ENCODE measurements around the gene OTOP3.
"Not testable (repeated sequence)": the region's sequence is repeated elsewhere in the genome, so short reads cannot be mapped to it uniquely, and the experiment has no call there.

OTOP3 gene

DNA sequence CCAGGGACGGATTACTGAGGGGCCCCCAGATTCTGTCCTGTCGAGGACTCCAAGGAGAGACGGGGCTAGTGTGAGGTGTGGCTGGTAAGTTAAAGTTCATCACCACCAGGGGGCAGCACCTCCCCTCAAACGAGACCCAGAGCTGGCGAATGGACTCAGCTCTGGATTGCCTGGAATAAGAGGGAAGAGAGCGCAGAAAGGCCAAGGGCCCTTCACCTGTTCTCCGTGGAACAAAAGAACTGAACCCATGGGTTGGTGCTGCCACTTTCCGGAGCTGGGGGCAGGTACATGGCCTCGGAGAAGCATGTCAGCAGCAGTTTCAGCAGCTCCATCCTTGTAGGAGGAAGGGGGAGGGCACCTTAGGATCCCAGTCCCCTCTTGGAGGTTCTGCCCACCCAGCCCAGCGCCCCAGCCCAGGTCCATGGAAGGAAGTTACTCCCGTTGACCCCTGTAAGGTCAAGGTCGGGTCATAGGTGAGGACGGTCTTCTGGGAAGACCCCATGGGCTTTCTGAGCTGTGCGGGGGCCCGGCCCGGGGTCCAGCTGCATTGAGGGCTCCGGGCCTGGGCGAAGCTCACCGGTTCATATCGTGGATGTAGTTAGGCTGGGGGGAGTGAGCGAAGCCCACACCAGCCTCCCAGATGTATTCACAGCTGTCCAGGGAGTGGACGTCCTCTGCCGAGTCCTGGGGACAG is 26.1 kb downstream of the OTOP3 start:
- DNase-seq (ENCODE audit: low read depth in 2 of 2), result peak; percentile 57 to 86

DNA sequence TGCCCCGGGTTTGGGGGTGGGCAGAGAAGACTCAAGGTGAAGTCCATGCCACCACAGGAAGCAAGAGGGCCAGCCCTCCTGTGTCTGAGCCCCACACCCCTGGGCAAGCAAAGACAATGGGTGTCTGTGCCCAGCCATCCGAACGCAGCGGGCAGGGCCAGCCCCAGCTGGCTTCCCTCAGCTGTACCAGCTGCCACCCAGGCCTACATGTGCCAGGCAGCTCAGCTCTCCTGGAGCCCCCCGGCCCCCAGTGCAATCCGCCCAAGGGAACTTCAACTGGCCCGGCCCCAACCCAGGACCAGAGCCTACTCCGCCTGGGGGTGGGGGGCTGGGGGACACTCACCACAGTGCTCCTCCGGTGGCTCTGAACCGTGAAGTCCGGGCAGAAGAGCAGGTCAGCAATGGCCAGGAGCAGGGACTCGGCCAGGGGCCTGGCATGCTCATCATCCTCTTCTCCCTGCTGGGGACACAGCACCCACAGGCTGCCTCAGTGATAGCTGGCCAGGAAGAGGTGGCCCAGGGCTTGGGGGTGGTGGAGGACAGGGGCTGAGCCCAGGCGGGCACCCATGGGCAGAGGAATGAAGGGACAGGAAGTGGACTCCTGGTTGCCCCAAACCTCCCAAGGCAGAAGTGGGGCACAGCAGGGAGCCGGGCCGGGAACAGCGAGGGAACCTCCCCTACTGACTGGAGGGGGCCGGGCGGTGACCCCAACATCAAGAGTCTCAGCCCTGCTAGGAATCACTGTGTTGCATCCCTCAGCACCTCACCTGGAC is 27.1 kb downstream of the OTOP3 start:
- no peak for DNase-seq (ENCODE audit: low read depth in 2 of 2)

DNA sequence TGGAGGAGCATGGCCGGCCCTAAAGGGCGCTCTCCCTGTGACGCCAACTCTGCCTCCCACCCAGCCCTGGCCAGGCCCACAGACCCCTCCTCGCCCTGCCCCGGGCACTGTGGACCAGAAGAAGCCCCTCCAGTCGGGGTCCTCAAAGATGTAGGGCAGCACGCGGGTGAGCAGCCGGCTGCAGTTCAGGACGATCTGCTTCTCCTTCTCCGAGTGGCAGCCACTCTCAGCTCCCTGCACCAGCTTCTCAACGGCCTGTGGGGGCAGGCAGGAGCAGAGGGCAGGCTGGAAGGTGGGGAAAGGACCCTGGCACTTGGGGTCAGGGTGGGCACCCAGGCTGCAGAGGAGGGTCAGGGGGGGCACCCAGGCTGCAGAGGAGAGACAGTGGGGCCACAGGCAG is 28.0 kb downstream of the OTOP3 start:
- no peak for DNase-seq (ENCODE audit: low read depth in 2 of 2)

DNA sequence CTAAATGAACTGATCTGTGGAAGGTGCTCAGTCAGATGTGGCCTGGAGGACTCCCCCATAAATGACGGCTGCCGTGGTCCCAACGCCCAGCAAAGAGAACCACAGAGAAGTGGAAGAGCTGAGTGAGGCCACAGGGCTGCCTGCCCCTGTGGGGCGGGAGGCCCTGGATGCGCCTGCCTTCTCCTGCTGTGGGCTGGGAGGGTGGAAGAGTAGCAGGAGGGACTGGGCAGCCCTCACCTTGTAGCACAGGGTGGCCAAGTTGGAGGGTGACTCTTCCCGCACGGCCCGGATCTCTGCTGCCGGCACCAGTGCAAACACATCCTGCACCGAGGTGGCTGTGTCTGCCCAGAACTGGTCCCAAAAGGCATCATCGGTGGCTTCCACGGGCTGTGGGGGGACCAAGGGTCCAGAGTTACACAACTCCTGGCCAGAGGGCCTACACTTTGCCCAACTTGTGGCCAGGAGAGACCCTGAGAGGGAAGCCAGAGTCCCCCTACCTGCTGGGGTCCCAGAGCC is 28.6 kb downstream of the OTOP3 start:
- DNase-seq (ENCODE audit: low read depth in 2 of 2), result no peak

DNA sequence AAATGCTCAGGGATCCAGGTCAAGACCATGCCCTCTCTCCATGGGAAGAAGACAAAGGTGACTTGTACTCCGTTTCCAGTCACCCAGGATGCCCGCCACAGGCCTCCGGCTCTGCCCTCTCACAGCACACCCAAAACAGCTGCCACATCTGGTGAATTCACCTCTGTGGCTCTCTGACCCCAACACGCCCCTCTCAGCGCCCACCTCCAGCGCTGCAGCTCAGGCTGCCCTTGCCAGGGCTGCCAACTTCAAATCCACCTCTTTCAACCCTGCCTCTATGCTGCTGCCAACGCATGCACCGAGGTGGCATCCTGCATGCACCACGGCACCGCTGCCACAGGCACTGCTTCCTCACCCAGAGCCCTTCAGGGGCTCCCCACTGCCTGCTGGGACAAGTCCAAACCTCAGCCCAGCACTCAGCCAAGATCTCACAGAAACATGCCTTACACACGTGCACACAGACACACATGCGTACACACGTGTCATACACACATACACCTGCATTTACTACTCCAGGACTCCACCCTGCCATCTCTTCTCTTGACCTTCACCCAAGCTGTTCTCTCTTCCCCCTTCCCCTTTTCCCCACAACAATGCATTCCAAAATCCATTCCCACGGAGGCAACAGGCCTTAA is 29.4 kb downstream of the OTOP3 start:
- no peak for DNase-seq (ENCODE audit: low read depth in 2 of 2)

DNA sequence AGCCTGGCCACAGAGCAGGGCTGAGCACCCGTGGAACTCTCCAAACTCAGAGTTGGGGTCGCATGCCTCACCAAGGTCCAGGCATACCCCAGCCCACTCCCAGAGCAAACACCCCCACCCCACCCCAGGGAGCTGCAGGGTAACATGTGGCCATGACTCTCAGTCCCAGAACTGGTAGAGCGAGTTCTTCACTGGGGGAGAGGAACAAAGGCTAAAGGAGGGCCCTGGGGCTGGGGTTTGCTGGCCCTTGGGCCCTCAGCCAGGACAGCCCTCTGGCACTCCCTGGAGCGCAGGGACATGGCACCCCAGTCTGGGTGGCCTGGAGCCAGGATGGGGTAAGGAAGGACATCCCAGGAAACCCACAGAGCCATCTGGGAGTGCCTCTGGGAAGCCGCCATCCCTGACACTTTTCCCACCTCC is 32.7 kb downstream of the OTOP3 start:
- no peak for DNase-seq (ENCODE audit: low read depth in 2 of 2)

GRCh38 chr17:74969501-74969900 is 33.8 kb downstream of the OTOP3 start:
- DNase-seq (ENCODE audit: low read depth in 2 of 2), result not testable (repeated sequence)

GRCh38 chr17:74970395-74970794 is 34.7 kb downstream of the OTOP3 start:
- DNase-seq (ENCODE audit: low read depth in 2 of 2), result no peak

GRCh38 chr17:74971069-74971841 is 35.6 kb downstream of the OTOP3 start:
- no peak for DNase-seq (ENCODE audit: low read depth in 2 of 2)

DNA sequence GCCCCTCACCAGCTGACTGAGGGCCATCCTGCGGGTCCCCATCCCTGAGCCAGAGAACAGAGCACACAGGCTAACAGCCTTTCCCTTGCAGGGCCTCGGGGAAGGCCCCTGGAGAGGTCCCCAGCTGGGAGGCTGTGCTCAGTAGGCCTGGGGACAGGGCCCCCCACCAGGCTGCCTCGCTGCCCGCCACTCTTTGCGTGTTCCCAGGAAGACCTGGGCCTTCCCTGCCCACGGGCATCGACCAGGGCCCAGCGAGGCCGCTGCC is 36.1 kb downstream of the OTOP3 start:
- no peak for DNase-seq (ENCODE audit: low read depth in 2 of 2)

DNA sequence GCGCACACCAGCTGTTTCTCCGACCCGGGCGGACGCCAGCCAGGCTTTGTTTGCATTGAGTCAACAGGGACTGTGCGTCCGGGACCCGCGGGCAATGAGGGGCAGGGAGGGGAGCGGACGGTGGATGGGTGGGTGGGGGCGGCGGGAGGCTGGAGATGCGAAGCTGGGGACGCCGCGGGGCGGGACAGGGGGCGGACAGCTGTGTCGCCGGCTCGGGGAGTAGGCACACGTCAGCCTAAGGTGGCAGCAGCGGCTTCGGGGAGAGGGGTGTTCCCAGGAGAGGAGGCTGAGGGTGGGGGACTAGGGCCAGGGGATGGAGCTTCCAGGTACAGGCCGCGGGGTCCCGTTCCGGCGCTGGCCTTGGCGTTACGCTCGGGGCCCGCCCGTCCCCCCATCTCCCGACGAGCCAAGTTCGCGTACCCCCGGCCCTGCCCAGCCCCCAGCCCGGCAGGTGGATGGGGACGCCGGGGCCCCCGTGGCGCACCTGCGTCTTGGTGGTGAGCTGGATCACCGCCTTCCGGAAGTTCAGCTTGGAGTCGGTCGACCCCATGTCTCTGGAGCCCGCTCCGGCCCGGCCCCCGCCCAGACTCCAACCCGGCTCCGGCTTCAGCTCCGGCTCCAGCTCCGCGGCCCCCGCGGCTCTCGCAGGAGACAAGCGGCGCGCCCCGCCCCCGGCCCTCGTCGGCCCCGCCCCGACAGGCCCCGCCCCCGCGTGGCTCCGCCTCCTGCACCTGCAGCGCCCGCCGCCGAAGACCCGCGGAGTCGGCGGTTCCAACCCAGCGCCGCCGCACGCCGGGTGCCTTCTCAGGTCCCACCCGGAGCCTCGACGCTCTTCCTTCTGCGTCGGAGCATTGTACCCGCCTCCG is 36.6 kb downstream of the OTOP3 start, which contains the start of gene HID1:
HID1 (minus strand) TSS at position 653 of the 866 bp plus-strand sequence; CDS start at position 550, 103 bp downstream.
- DNase-seq (ENCODE audit: low read depth in 2 of 2), result peak; percentile 59 to 65

- DNase-seq (ENCODE audit: low read depth in 2 of 2), result no peak
Observed at GRCh38 chr17:74972973-74973328, 37.3 kb downstream of the OTOP3 start.

- no peak for DNase-seq (ENCODE audit: low read depth in 2 of 2)
Observed at GRCh38 chr17:74975943-74976342, 40.2 kb downstream of the OTOP3 start.

GRCh38 chr17:74977802-74978201 is 42.1 kb downstream of the OTOP3 start:
- no peak for DNase-seq (ENCODE audit: low read depth in 2 of 2)

- DNase-seq (ENCODE audit: low read depth in 2 of 2), result no peak
Observed at GRCh38 chr17:74978240-74978639, 42.5 kb downstream of the OTOP3 start.

DNA sequence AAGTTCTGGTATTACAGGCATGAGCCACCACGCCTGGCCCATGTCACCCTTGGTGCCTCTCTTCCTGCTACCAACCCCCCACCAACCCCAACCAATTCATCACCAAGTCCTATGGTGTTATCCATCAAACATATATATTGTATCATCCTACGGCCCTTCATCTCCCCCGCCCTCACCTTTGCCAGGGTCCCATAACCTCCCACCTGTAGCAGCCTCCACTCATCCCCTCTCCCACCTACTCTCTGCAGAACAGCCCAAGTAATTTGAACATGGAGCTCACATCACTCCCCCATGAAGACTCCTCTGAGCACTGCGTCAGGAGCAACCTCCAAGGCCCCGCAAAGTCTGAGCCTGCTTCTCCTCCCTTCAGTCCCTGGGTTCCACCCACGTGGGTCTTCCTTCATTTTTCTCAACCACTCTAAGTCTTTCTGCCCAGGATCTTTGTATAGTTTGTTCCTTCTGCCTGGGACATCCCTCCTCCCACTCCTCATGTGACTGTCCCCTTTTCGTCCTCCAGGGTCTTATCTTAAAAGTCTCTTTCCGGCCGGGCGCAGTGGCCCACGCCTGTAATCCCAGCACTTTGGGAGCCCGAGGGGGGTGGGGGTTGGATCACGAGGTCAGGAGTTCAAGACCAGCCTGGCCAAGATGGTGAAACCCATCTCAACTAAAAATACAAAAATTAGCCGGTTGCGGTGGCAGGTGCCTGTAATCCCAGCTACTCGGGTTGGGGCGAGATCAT is 43.9 kb downstream of the OTOP3 start:
- no peak for DNase-seq (ENCODE audit: low read depth in 2 of 2)

- no peak for DNase-seq (ENCODE audit: low read depth in 2 of 2)
Observed at GRCh38 chr17:74981318-74981978, 45.8 kb downstream of the OTOP3 start.

DNA sequence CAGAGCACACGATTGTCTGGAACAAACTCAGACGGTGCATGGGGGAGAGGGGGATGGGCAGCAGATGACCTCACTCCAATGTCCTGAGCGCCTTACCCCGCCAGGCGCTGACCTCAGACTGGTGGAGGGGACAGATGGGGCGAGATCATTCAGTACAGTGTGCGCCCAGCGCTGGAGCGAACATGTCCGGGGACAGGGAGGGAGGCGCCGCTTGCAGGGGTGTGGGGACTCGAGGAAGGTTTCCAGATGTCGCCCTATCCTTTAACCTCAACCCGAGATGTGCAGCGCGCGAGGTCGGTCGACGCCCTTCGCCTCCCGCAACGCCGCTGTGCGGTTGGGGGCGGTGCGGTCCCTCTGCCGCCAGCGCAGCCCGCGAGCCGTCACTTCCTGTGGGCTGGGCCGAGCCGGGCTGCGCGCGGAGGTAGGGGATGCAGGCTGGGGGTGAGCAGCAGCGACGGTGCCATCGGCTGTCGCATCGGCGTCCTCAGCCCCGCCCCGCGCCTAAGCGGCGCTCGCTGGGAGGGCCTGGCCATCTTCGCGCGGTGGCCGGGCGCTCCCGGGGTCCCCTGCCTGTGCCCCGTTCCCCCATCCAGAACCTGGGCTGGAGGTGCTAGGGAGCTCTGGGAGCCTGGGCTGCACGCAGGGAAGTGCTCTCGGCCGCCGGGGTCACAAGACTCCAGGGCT is 46.4 kb downstream of the OTOP3 start:
- peak; percentile 48 to 68 for DNase-seq (ENCODE audit: low read depth in 2 of 2)

DNA sequence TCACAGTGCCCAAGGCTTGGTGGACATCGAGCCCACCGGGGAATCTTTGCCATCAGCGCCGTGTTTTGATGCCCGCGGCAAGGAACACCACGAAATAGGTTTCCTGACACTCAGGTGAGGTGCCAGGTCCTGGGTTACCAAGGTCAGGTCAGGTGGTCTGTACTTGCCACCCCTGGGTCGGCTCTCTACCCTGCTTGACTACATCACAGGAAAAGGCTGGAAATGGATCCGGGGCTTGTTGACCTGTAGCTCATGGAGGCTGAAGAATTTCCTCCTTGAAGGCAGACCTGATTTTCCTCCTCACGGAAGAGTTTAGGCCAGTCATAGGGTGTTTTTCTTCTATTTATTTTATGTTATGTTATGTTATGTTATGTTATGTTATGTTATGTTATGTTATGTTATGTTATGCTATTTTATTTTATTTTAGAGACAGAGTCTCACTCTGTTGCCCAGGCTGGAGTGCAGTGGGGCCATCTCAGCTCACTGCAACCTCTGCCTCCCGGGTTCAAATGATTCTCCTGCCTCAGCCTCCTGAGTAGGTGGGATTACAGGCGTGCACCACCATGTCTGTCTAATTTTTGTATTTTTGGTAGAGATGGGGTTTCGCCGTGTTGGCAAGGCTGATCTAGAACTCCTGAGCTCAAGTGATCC is 47.1 kb downstream of the OTOP3 start:
- not testable (repeated sequence) for DNase-seq (ENCODE audit: low read depth in 2 of 2)
